Caco-2 (cell line): ENCODE data around the gene FSHR. TPM values are rescaled to one million over a fixed set of nuclear protein-coding genes. Genes with fewer than 3 reads are reported as not detected.

Source experiments
- BruUV-seq: library from RNA; stranded (reverse); fragments of 400-500 nt; replicated peaks from 2 replicates; lab custom pipeline; 2021; lab: Mats Ljungman, UMichigan
- CTCF ChIA-PET: fragments of 300-600 bp; sonication (Branson Sonifier 250); formaldehyde crosslinking; loops from one replicate; lab custom pipeline; 2022; ENCODE audit warnings: antibody characterized with exemption; lab: Charles Lee
- POLR2A ChIA-PET: fragments of 300-600 bp; sonication (Branson Sonifier 250); formaldehyde crosslinking; loops from one replicate; lab custom pipeline; 2022; ENCODE audit warnings: antibody characterized with exemption; lab: Charles Lee
- DNase-seq, 2 experiments: peaks; one replicate each; pipeline versions ENCODE4 v3.0.0 to v3.0.0-alpha.2; 2020 to 2022
- H3K27me3 ChIP-seq: replicated peaks from 2 replicates; pipeline ENCODE4 v1.6.0; 2011; ENCODE audit warnings: low read length; ENCODE audit not compliant: control insufficient read depth, insufficient read depth
- H3K36me3 ChIP-seq: 2 replicates; pipeline ENCODE4 v1.5.1; 2011; ENCODE audit warnings: low read length; ENCODE audit not compliant: control insufficient read depth, insufficient read depth
- H3K4me1 ChIP-seq: fragments of 250-450 bp; sonication (Bioruptor Pico); 2 replicates; pipeline ENCODE4 v1.5.1; 2020; ENCODE audit warnings: mild to moderate bottlenecking
- H3K4me3 ChIP-seq: 2 replicates; pipeline ENCODE4 v1.5.1; 2011; ENCODE audit warnings: low read depth, mild to moderate bottlenecking, control low read depth, low read length
- H3K9me3 ChIP-seq: fragments of 250-450 bp; sonication (Bioruptor Pico); 2 replicates; pipeline ENCODE4 v1.5.1; 2020; ENCODE audit warnings: mild to moderate bottlenecking, moderate library complexity
- H3K27ac Mint-ChIP-seq: one replicate; pipeline ENCODE4 v1.8.0; 2022; ENCODE audit warnings: mixed read lengths; ENCODE audit not compliant: unreplicated experiment
- H3K27me3 Mint-ChIP-seq: one replicate; pipeline ENCODE4 v1.8.0; 2022; ENCODE audit warnings: mixed read lengths; ENCODE audit not compliant: insufficient read depth, unreplicated experiment
- H3K36me3 Mint-ChIP-seq: one replicate; pipeline ENCODE4 v1.8.0; 2022; ENCODE audit warnings: mild to moderate bottlenecking, mixed read lengths; ENCODE audit not compliant: insufficient read depth, unreplicated experiment
- H3K4me1 Mint-ChIP-seq: one replicate; pipeline ENCODE4 v1.8.0; 2022; ENCODE audit warnings: low read depth, mixed read lengths; ENCODE audit not compliant: unreplicated experiment
- H3K4me3 Mint-ChIP-seq: one replicate; pipeline ENCODE4 v1.8.0; 2022; ENCODE audit warnings: mild to moderate bottlenecking, moderate library complexity, mixed read lengths; ENCODE audit not compliant: unreplicated experiment
- H3K9me3 Mint-ChIP-seq: one replicate; pipeline ENCODE4 v1.8.0; 2022; ENCODE audit warnings: mixed read lengths; ENCODE audit not compliant: unreplicated experiment
- intact Hi-C: fragments of 100-400 bp; cut with micrococcal nuclease; formaldehyde crosslinking; loops from one replicate; pipeline ENCODE4 v1.10.0; 2022; ENCODE audit not compliant: unreplicated experiment
- total RNA-seq: library from RNA; stranded (reverse); gene quantifications from 2 replicates; pipeline ENCODE4 v1.2.3, GENCODE V29; 2022
- TF ChIP-seq, protein P1 (sequence below), 2 experiments: fragments of 200-600 bp in 1 of 2; IDR thresholded peaks; 1 replicate in 1 of 2; 2 replicates in 1 of 2; pipeline versions ENCODE4 v1.5.1 to v1.8.0; 2011 to 2022; ENCODE audit warnings: antibody characterized with exemption in 1 of 2, control low read depth in 1 of 2, inconsistent platforms in 1 of 2, low read depth in 1 of 2, low read length in 1 of 2, mild to moderate bottlenecking in 1 of 2, moderate library complexity in 1 of 2; ENCODE audit not compliant: insufficient read depth in 1 of 2, severe bottlenecking in 1 of 2, unreplicated experiment in 1 of 2

The FSHR gene
- total RNA-seq, 1 experiment from 2014 or later, result 0.41 TPM

DNA sequence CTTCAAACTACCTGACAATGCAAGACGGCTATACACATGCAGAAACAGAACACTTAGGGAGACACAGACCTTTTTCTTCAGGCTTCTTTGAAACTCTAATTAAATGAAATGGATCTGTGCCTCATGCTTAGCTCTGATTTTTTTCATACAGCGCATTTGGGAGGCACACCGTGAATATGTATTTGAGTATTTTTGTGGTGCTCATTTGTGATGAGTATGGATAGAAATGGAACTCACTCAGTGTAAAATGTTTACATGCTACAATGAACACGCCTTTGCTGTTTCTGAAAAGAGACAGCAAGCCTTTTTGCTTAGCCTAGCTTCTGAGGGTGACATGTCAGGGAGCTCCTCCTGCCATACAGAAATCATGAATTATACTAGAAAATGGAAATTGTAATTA lies 113.3 kb downstream of the FSHR start:
- no peak overlapping the region for H3K4me3 ChIP-seq
- ChIA-PET CTCF (no interaction called here), POLR2A (no interaction called here)
- H3K4me1 ChIP-seq, result no peaks in the 10 kb centered on the region
- H3K36me3 Mint-ChIP-seq, result no peaks in the 10 kb centered on the region
- H3K9me3 ChIP-seq, result peaks cover 3% of the 10 kb centered on the region; the same call in 1 of the 2 replicates
- TF ChIP-seq, protein P1, sequence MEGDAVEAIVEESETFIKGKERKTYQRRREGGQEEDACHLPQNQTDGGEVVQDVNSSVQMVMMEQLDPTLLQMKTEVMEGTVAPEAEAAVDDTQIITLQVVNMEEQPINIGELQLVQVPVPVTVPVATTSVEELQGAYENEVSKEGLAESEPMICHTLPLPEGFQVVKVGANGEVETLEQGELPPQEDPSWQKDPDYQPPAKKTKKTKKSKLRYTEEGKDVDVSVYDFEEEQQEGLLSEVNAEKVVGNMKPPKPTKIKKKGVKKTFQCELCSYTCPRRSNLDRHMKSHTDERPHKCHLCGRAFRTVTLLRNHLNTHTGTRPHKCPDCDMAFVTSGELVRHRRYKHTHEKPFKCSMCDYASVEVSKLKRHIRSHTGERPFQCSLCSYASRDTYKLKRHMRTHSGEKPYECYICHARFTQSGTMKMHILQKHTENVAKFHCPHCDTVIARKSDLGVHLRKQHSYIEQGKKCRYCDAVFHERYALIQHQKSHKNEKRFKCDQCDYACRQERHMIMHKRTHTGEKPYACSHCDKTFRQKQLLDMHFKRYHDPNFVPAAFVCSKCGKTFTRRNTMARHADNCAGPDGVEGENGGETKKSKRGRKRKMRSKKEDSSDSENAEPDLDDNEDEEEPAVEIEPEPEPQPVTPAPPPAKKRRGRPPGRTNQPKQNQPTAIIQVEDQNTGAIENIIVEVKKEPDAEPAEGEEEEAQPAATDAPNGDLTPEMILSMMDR (IDR thresholded peaks at IDR 0.05; ENCODE audit: insufficient read depth in 1 of 2, low read depth in 1 of 2, low read length in 1 of 2, severe bottlenecking in 1 of 2, unreplicated experiment in 1 of 2), result no peak
- no peaks in the 10 kb centered on the region for H3K27me3 ChIP-seq
- no peak overlapping the region for H3K4me3 Mint-ChIP-seq
- no peak for DNase-seq
- intact Hi-C loops, result no loop called here
- BruUV-seq, result no TSS peak
- no peak overlapping the region for H3K27ac Mint-ChIP-seq
- no peaks in the 10 kb centered on the region for H3K36me3 ChIP-seq
- H3K4me1 Mint-ChIP-seq, result no peaks in the 10 kb centered on the region
- H3K27me3 Mint-ChIP-seq, result peaks cover 3% of the 10 kb centered on the region
- H3K9me3 Mint-ChIP-seq, result no peaks in the 10 kb centered on the region

DNA sequence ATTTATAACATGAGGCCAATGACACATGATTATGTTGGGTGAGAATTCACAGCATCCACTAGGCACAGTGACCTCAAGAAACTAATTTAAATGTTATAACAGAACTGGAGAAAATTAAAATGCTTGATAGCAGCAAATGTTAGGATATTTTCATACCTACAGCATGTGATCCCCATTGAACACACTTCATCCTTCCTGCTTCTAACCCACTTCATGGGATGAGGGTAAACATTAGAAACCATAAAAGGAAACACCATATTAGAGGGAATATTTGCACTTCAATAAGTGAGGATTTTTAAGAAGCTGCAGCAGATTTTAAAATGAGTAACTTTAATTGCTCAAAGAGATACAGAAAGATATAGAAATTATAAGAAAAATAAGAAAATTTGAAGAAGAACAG lies 117.1 kb downstream of the FSHR start:
- Mint-ChIP-seq H3K4me3 (no peak overlapping the region), H3K27ac (no peak overlapping the region), H3K9me3 (no peaks in the 10 kb centered on the region), H3K36me3 (no peaks in the 10 kb centered on the region), H3K27me3 (no peaks in the 10 kb centered on the region), H3K4me1 (no peaks in the 10 kb centered on the region)
- no peaks in the 10 kb centered on the region for H3K4me1 ChIP-seq
- CTCF ChIA-PET, result no interaction called here
- POLR2A ChIA-PET, result no interaction called here
- TF ChIP-seq, protein P1 (IDR thresholded peaks at IDR 0.05; ENCODE audit: insufficient read depth in 1 of 2, low read depth in 1 of 2, low read length in 1 of 2, severe bottlenecking in 1 of 2, unreplicated experiment in 1 of 2), result no peak
- no peak overlapping the region for H3K4me3 ChIP-seq
- DNase-seq, result no peak
- peaks cover 3% of the 10 kb centered on the region; the same call in 1 of the 2 replicates for H3K9me3 ChIP-seq
- no peaks in the 10 kb centered on the region for H3K27me3 ChIP-seq
- H3K36me3 ChIP-seq, result no peaks in the 10 kb centered on the region
- no TSS peak for BruUV-seq
- intact Hi-C loops, result no loop called here

DNA sequence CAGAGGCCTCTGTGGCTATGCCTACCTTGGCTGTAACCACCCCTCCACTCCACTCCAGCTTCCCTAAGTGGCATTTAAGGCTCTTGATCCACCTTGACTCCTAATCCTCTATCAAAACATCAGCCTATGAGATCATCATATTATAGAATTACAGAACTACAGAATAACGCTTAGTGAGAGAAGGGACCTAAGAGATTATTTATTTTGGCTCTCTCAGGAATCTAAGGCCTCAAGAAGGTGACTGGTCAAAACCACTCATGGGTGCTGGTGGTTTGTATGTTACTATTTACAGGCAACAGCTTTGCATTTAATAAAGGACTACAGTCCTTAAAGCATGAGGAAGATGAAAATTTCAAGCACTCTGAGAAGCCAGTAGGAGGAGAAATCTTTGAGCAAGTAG lies 118.8 kb downstream of the FSHR start:
- no peak overlapping the region for H3K27ac Mint-ChIP-seq
- H3K27me3 Mint-ChIP-seq, result no peaks in the 10 kb centered on the region
- H3K4me3 Mint-ChIP-seq, result no peak overlapping the region
- no TSS peak for BruUV-seq
- H3K4me3 ChIP-seq, result no peak overlapping the region
- no peak for DNase-seq
- no peaks in the 10 kb centered on the region for H3K36me3 ChIP-seq
- H3K36me3 Mint-ChIP-seq, result no peaks in the 10 kb centered on the region
- H3K4me1 ChIP-seq, result no peaks in the 10 kb centered on the region
- H3K9me3 ChIP-seq, result peaks cover 3% of the 10 kb centered on the region; the same call in 1 of the 2 replicates
- POLR2A ChIA-PET, result no interaction called here
- TF ChIP-seq, protein P1 (IDR thresholded peaks at IDR 0.05; ENCODE audit: insufficient read depth in 1 of 2, low read depth in 1 of 2, low read length in 1 of 2, severe bottlenecking in 1 of 2, unreplicated experiment in 1 of 2), result no peak
- CTCF ChIA-PET, result no interaction called here
- H3K9me3 Mint-ChIP-seq, result no peaks in the 10 kb centered on the region
- no peaks in the 10 kb centered on the region for H3K27me3 ChIP-seq
- intact Hi-C loops, result no loop called here
- H3K4me1 Mint-ChIP-seq, result no peaks in the 10 kb centered on the region
